HG03378 (cell line): ENCODE measurements around the gene CDH4.

ENCODE experiments used
- ATAC-seq: cut with Tn5 transposase; IDR thresholded peaks from one replicate; pipeline ENCODE4 v1.9.1; 2021; ENCODE audit warnings: mild to moderate bottlenecking, moderate library complexity; ENCODE audit not compliant: unreplicated experiment

CDH4 gene

GRCh38 chr20:61544910-61545889 lies 293.1 kb downstream of the CDH4 start:
- no peak for ATAC-seq

GRCh38 chr20:61546641-61547040 lies 294.6 kb downstream of the CDH4 start:
- ATAC-seq, result no peak

- no peak for ATAC-seq
Measured at GRCh38 chr20:61548069-61548468, 296.0 kb downstream of the CDH4 start.

- ATAC-seq, result no peak
Measured at GRCh38 chr20:61549865-61550264, 297.8 kb downstream of the CDH4 start.

- no peak for ATAC-seq
Measured at GRCh38 chr20:61551401-61551800, 299.3 kb downstream of the CDH4 start.

GRCh38 chr20:61554617-61555016 lies 302.6 kb downstream of the CDH4 start:
- ATAC-seq, result no peak

- ATAC-seq, result no peak
Measured at GRCh38 chr20:61555566-61555965, 303.5 kb downstream of the CDH4 start.

- no peak for ATAC-seq
Measured at GRCh38 chr20:61556111-61556510, 304.1 kb downstream of the CDH4 start.

- ATAC-seq, result no peak
Measured at GRCh38 chr20:61556673-61557072, 304.6 kb downstream of the CDH4 start.

GRCh38 chr20:61557621-61558020 lies 305.6 kb downstream of the CDH4 start:
- no peak for ATAC-seq

- no peak for ATAC-seq
Measured at GRCh38 chr20:61558726-61559125, 306.7 kb downstream of the CDH4 start.

- ATAC-seq, result no peak
Measured at GRCh38 chr20:61559706-61560315, 307.8 kb downstream of the CDH4 start.

- no peak for ATAC-seq
Measured at GRCh38 chr20:61560361-61560853, 308.3 kb downstream of the CDH4 start.

- no peak for ATAC-seq
Measured at GRCh38 chr20:61561111-61561830, 309.2 kb downstream of the CDH4 start.

- ATAC-seq, result no peak
Measured at GRCh38 chr20:61562491-61562890, 310.4 kb downstream of the CDH4 start.

- ATAC-seq, result no peak
Measured at GRCh38 chr20:61562897-61563504, 310.9 kb downstream of the CDH4 start.

- no peak for ATAC-seq
Measured at GRCh38 chr20:61564628-61565027, 312.6 kb downstream of the CDH4 start.

- ATAC-seq, result no peak
Measured at GRCh38 chr20:61565791-61566190, 313.7 kb downstream of the CDH4 start.

- no peak for ATAC-seq
Measured at GRCh38 chr20:61566691-61567090, 314.6 kb downstream of the CDH4 start.

- ATAC-seq, result no peak
Measured at GRCh38 chr20:61567204-61567603, 315.1 kb downstream of the CDH4 start.

GRCh38 chr20:61569825-61570224 lies 317.8 kb downstream of the CDH4 start:
- ATAC-seq, result no peak
